Adrenal gland (tissue), 5 donors: ENCODE results near the gene UST.

Experiments used
- POLR2A ChIP-seq, 2 donors: fragments of 450-650 bp; IDR thresholded peaks; one replicate each; pipeline ENCODE4 v1.6.1; 2017; ENCODE audit warnings: antibody characterized with exemption in 2 of 2, mild to moderate bottlenecking in 2 of 2, moderate library complexity in 1 of 2
- TF ChIP-seq, protein P1 (sequence below), 6 experiments: fragments of 450-650 bp in 4 of 6; fragments of 200-600 bp in 2 of 6; sonication (generic) in 1 of 6; IDR thresholded peaks; 1 replicate in 5 of 6; 2 replicates in 1 of 6; pipeline versions ENCODE4 v1.5.1 to v1.8.0; 2016 to 2021; ENCODE audit warnings: antibody characterized with exemption in 6 of 6, mild to moderate bottlenecking in 2 of 6, moderate library complexity in 1 of 6
- donor health status: DM: no; HTN: no; CAD: no.

DNA sequence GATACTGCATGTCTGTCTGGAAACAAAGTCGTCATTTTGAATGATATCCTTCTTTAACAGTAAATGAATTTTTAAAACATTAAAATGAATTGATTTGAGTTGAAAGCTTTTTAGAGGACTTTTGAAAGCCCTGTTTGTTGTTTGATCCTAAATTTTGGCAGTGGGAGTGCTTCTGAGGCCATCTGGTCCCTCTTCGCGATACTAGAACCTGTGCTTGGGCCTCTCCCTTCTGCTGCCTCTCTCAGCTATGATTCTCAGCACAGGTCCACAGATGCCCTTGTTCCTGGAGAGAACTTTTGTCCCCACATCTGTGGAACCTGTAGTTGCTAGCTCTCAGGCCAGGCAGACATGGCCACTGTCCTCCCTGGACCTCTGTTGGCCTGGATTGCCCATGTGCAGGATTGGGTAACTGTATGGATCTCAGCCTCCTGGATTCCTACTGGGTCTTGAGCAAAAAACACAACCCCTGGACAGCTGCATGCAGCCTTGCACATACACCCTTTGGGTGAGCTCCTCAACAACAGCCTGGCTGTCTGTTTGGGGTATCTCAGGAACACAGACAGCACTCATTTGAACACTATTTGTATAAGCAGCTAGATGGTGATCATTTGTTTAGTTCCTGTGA lies 21.9 kb downstream of the UST start:
- TF ChIP-seq, protein P1, sequence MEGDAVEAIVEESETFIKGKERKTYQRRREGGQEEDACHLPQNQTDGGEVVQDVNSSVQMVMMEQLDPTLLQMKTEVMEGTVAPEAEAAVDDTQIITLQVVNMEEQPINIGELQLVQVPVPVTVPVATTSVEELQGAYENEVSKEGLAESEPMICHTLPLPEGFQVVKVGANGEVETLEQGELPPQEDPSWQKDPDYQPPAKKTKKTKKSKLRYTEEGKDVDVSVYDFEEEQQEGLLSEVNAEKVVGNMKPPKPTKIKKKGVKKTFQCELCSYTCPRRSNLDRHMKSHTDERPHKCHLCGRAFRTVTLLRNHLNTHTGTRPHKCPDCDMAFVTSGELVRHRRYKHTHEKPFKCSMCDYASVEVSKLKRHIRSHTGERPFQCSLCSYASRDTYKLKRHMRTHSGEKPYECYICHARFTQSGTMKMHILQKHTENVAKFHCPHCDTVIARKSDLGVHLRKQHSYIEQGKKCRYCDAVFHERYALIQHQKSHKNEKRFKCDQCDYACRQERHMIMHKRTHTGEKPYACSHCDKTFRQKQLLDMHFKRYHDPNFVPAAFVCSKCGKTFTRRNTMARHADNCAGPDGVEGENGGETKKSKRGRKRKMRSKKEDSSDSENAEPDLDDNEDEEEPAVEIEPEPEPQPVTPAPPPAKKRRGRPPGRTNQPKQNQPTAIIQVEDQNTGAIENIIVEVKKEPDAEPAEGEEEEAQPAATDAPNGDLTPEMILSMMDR (IDR thresholded peaks at IDR 0.05): no peak
- TF ChIP-seq POLR2A (IDR thresholded peaks at IDR 0.05): no peak
